Neural crest cell (in vitro differentiated cells): ENCODE measurements around the gene CERKL. TPM values are rescaled to one million over a fixed set of nuclear protein-coding genes. Genes with fewer than 3 reads are reported as not detected.
"Not testable (repeated sequence)": the region's sequence is repeated elsewhere in the genome, so short reads cannot be mapped to it uniquely, and the experiment has no call there.

Experiments
- DNase-seq: peaks from one replicate; pipeline ENCODE4 v3.0.0; 2021; ENCODE audit warnings: low read depth, mixed read lengths, low spot score
- H3K27ac Mint-ChIP-seq: one replicate; pipeline ENCODE4 v1.8.0; 2021; ENCODE audit warnings: mild to moderate bottlenecking, mixed read lengths; ENCODE audit not compliant: unreplicated experiment
- H3K27me3 Mint-ChIP-seq: 2 replicates; pipeline ENCODE4 v1.8.0; 2021; ENCODE audit warnings: low read depth, mild to moderate bottlenecking, mixed read lengths
- H3K36me3 Mint-ChIP-seq: 2 replicates; pipeline ENCODE4 v1.8.0; 2021; ENCODE audit warnings: low read depth, mild to moderate bottlenecking, mixed read lengths
- H3K4me1 Mint-ChIP-seq: 2 replicates; pipeline ENCODE4 v1.8.0; 2021; ENCODE audit warnings: mixed read lengths
- H3K4me3 Mint-ChIP-seq: one replicate; pipeline ENCODE4 v1.8.0; 2021; ENCODE audit warnings: mild to moderate bottlenecking, mixed read lengths
- H3K9me3 Mint-ChIP-seq: 2 replicates; pipeline ENCODE4 v1.8.0; 2021; ENCODE audit warnings: mixed read lengths
- long read RNA-seq: library from polyadenylated mRNA; unstranded; transcript quantifications from one replicate; pipeline ENCODE4 v2.0.0, GENCODE V29; 2020
- total RNA-seq: library from RNA; stranded (reverse); gene quantifications from 2 replicates; pipeline ENCODE4 v1.2.1, GENCODE V29; 2021
- TF ChIP-seq, protein P1 (sequence below): fragments of 200-600 bp; sonication (generic); conservative IDR thresholded peaks from 2 replicates; pipeline ENCODE4 v1.5.0; 2021; ENCODE audit warnings: antibody characterized with exemption, mild to moderate bottlenecking

CERKL gene, protein sequence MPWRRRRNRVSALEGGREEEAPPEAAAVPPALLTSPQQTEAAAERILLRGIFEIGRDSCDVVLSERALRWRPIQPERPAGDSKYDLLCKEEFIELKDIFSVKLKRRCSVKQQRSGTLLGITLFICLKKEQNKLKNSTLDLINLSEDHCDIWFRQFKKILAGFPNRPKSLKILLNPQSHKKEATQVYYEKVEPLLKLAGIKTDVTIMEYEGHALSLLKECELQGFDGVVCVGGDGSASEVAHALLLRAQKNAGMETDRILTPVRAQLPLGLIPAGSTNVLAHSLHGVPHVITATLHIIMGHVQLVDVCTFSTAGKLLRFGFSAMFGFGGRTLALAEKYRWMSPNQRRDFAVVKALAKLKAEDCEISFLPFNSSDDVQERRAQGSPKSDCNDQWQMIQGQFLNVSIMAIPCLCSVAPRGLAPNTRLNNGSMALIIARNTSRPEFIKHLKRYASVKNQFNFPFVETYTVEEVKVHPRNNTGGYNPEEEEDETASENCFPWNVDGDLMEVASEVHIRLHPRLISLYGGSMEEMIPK
- total RNA-seq = 0.23 and 0.28 TPM in 2 replicates
- long read RNA-seq, partial matches to known transcripts = 0 of 1 reads
- long read RNA-seq, other reads (novel, unspliced or antisense) = 1 of 1 reads

DNA sequence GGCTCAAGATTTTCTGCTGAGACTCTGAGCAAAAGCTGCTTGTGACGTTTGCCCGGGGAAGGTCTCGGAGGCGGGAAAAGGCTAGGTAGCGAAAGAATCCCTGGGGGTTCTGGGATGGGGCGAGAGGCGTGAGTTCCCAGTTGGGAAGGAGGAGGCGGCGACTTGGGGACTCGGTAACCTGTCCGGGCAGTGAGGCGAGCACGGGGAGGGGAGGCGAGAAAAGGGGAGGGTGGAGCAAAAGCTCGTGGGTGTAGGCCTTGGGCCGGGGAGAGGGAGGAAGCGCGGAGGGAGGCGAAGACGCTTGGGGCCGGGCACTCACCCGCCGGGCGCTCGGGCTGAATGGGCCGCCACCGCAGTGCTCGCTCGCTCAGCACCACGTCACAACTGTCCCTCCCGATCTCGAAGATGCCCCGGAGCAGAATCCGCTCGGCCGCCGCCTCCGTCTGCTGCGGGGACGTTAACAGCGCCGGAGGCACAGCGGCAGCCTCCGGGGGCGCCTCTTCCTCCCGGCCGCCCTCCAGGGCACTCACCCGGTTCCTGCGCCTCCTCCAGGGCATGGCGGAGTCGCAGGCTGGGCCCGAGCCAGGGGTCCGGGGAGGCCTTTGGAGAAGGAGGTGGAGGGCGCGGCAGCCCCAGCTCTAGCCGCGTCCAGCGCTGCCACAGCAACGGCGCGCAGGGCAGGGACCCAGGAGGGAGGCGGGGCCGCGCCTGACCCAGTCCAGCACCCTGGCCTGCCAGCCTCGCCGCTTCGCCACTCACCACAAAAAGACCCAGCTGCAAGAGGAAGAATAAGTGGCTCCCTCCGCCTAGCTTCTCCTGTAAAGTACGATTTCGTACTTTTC, at the start of gene CERKL:
Gene CERKL (minus strand): TSS at position 656 of the 842 bp plus-strand sequence. CDS start 99 bp downstream, at position 557.
- Mint-ChIP-seq H3K9me3 (no peaks in the 10 kb centered on the region), H3K27ac (no peak within 1 kb of the TSS), H3K27me3 (peaks cover 95% of the 10 kb centered on the region), H3K4me1 (peaks cover 8% of the 10 kb centered on the region), H3K4me3 (peak within 1 kb of the TSS; percentile 83), H3K36me3 (no peaks in the 10 kb centered on the region)
- peak; percentile 33 for DNase-seq
- TF ChIP-seq, protein P1, sequence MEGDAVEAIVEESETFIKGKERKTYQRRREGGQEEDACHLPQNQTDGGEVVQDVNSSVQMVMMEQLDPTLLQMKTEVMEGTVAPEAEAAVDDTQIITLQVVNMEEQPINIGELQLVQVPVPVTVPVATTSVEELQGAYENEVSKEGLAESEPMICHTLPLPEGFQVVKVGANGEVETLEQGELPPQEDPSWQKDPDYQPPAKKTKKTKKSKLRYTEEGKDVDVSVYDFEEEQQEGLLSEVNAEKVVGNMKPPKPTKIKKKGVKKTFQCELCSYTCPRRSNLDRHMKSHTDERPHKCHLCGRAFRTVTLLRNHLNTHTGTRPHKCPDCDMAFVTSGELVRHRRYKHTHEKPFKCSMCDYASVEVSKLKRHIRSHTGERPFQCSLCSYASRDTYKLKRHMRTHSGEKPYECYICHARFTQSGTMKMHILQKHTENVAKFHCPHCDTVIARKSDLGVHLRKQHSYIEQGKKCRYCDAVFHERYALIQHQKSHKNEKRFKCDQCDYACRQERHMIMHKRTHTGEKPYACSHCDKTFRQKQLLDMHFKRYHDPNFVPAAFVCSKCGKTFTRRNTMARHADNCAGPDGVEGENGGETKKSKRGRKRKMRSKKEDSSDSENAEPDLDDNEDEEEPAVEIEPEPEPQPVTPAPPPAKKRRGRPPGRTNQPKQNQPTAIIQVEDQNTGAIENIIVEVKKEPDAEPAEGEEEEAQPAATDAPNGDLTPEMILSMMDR = peak; percentile 16

DNA sequence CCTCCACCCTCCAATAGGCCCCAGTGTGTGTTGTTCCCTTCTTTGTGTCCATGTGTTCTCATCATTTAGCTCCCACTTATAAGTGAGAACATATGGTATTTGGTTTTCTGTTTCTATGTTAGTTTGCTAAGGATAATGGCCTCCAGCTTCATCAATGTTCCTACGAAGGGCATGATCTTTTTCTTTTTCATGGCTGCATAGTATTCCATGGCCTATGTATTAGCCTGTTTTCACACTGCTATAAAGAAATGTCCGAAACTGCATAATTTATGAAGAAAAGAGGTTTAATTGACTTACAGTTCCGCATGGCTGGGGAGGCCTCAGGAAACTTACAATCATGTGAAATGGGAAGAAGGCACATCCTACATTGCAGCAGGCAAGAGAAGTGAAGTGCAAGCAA, 45.6 kb upstream of the CERKL start:
- not testable (repeated sequence) for DNase-seq, H3K4me3 Mint-ChIP-seq, H3K36me3 Mint-ChIP-seq, H3K4me1 Mint-ChIP-seq, H3K27ac Mint-ChIP-seq
- H3K27me3 Mint-ChIP-seq = peaks cover 24% of the 10 kb centered on the region
- peaks cover 11% of the 10 kb centered on the region for H3K9me3 Mint-ChIP-seq

DNA sequence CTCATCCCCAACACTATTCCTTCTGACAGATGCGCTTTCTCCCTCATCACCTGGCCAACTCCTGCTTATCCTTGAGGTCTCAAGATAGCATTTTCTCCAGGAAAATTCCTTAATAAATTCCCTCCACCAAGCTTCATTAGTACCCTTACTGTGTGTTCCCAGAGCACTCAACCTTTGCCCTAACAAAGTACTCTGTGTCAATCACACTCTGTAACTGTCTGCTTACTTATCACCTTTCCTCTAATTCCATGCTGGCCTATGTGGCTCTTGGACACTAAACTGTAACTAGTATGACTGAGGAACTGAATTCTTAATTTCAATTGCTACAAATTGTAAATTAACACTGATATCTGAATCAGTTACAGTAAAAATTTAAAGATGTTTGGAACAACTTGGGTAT, 41.3 kb upstream of the CERKL start:
- H3K27ac Mint-ChIP-seq = no peak overlapping the region
- H3K9me3 Mint-ChIP-seq = peaks cover 4% of the 10 kb centered on the region
- H3K36me3 Mint-ChIP-seq = peaks cover 2% of the 10 kb centered on the region
- no peak overlapping the region for H3K4me3 Mint-ChIP-seq
- peaks cover 61% of the 10 kb centered on the region for H3K27me3 Mint-ChIP-seq
- TF ChIP-seq, protein P1 = no peak
- no peaks in the 10 kb centered on the region for H3K4me1 Mint-ChIP-seq
- DNase-seq = no peak

DNA sequence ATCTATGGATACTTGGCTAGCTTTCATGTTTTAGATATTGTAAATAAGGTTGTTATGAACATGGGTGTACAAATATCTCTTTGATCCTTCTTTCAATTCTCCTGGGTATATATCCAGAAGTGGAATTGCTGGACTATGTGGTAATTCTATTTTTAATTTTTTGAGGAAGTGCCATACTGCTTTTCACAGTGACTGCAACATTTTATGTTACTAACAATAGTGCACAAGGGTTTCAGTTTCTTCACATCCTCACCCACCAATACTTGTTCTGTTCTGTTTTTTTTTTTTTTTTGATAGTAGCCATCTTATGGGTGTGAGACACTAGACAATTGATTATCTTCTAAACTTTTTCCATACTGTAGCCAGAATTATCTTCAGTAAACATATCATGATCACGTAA, 40.7 kb upstream of the CERKL start:
- Mint-ChIP-seq H3K9me3 (peaks cover 3% of the 10 kb centered on the region), H3K36me3 (no peaks in the 10 kb centered on the region), H3K27me3 (peaks cover 67% of the 10 kb centered on the region), H3K4me1 (no peaks in the 10 kb centered on the region), H3K27ac (no peak overlapping the region), H3K4me3 (no peak overlapping the region)
- no peak for DNase-seq
- TF ChIP-seq, protein P1 = no peak

DNA sequence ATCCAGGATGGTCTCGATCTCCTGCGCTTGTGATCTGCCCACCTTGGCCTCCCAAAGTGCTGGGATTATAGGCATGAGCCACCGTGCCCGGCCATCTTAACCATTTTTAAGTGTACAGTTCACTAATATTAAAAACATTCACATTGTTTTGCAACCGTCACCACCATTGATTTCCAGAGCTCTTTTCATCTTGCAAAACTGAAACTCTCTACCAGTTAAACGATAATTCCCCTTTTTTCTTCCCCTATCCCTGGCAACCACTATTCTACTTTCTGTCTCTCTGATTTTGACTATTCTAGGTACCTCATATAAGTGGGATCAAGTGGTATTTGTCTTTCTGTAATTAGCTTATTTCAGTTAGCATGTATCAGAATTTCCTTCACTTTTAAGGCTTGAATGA, 40.2 kb upstream of the CERKL start:
- H3K36me3 Mint-ChIP-seq = no peaks in the 10 kb centered on the region
- H3K4me1 Mint-ChIP-seq = no peaks in the 10 kb centered on the region
- no peaks in the 10 kb centered on the region for H3K9me3 Mint-ChIP-seq
- H3K27ac Mint-ChIP-seq = no peak overlapping the region
- no peak for DNase-seq
- no peak overlapping the region for H3K4me3 Mint-ChIP-seq
- TF ChIP-seq, protein P1 = no peak
- peaks cover 72% of the 10 kb centered on the region for H3K27me3 Mint-ChIP-seq
